Loucy (cell line): ENCODE results near the gene TCOF1.

Source experiments
- CTCF ChIP-seq: fragments of 200-600 bp; sonication (generic); conservative IDR thresholded peaks from 2 replicates; pipeline ENCODE4 v1.5.1; 2014; ENCODE audit warnings: mild to moderate bottlenecking, antibody characterized with exemption, low read length
- EZH2phosphoT487 ChIP-seq: fragments of 200-600 bp; IDR thresholded peaks from 2 replicates; pipeline ENCODE4 v1.6.1; 2018; ENCODE audit warnings: antibody characterized with exemption, mild to moderate bottlenecking, moderate library complexity, borderline replicate concordance

- TF ChIP-seq CTCF, result no peak
- no peak for TF ChIP-seq EZH2phosphoT487
Observed at GRCh38 chr5:150339165-150339564, 18.3 kb upstream of the TCOF1 start.
